ENCODE measurements around the gene NTN5. TPM values are rescaled to one million over a fixed set of nuclear protein-coding genes. Genes with fewer than 3 reads are reported as not detected.
"Not testable (repeated sequence)": the region's sequence is repeated elsewhere in the genome, so short reads cannot be mapped to it uniquely, and the experiment has no call there.

The NTN5 gene
- total RNA-seq, 1 donor from 2014 or later = 0.98 TPM

DNA sequence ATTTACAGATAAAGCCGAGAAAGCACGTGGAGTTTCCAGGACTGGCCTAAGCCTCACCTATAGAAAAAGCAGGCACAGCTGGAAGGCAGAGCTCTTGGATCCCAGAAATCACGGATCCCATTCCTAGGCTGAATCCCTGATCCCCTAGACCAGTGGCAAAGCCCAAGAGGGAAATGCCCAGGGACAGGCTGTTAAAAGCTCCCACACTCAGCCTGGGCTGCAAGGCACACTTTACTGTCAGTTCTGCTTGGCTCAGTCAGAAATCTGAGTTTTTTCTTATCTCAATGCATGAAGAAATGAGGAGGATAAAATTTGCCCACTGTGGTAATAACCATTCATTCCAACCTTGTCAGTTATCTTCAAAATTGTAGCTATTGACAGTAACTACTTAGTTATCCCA lies 15.0 kb upstream of the NTN5 start:
- H3K27ac ChIP-seq = no peak overlapping the region
- H3K9me3 ChIP-seq = no peaks in the 10 kb centered on the region
- no peaks in the 10 kb centered on the region for H3K4me1 ChIP-seq
- H3K4me3 ChIP-seq = no peak overlapping the region
- H3K36me3 ChIP-seq = no peaks in the 10 kb centered on the region
- no peaks in the 10 kb centered on the region for H3K27me3 ChIP-seq
- TF ChIP-seq, protein P1, sequence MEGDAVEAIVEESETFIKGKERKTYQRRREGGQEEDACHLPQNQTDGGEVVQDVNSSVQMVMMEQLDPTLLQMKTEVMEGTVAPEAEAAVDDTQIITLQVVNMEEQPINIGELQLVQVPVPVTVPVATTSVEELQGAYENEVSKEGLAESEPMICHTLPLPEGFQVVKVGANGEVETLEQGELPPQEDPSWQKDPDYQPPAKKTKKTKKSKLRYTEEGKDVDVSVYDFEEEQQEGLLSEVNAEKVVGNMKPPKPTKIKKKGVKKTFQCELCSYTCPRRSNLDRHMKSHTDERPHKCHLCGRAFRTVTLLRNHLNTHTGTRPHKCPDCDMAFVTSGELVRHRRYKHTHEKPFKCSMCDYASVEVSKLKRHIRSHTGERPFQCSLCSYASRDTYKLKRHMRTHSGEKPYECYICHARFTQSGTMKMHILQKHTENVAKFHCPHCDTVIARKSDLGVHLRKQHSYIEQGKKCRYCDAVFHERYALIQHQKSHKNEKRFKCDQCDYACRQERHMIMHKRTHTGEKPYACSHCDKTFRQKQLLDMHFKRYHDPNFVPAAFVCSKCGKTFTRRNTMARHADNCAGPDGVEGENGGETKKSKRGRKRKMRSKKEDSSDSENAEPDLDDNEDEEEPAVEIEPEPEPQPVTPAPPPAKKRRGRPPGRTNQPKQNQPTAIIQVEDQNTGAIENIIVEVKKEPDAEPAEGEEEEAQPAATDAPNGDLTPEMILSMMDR (IDR thresholded peaks at IDR 0.05) = no peak
- no peak for TF ChIP-seq POLR2AphosphoS5 (IDR thresholded peaks at IDR 0.05; ENCODE audit: insufficient read depth in 1 of 2, low read depth in 1 of 2)
- TF ChIP-seq POLR2A (IDR thresholded peaks at IDR 0.05) = no peak
- DNase-seq (ENCODE audit: extremely low spot score in 2 of 2) = no peak
- intact Hi-C loops (cut with DNase I) = no loop called here

DNA sequence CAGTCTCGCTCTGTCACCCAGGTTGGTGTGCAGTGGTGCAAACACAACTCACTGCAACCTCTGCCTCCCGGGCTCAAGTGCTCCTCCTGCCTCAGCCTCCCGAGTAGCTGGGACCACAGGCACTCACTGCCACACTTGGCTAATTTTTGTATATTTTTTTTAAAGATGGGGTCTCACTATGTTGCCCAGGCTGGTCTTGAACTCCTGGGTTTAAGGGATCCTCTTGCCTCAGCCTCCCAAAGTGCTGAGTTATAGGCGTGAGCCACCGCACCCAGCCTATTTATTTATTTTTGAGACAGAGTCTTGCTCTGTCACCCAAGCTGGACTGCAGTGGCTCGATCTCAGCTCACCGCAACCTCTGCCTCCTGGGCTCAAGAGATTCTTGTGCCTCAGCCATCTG lies 13.8 kb upstream of the NTN5 start:
- intact Hi-C loops (cut with DNase I); H3K27me3 ChIP-seq: not testable (repeated sequence)

DNA sequence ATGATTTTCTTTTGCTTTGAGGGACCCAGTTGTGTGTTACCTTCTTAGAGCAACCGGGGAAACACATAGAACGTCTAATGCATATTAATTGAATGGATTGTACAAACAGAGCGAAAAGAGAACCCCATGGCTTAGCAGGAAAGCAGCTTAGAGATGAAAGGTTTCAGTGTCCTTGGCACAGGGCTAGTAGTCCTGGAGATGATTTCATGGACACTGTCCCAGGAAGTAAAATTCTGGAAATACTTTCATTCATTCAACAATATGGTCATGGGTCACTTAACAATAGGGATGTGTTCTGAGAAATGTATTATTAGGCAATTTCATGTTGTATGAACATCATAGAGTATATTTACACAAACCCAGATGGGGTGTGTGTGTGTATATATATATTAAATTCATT lies 13.3 kb upstream of the NTN5 start:
- Histone ChIP-seq H3K27ac (no peak overlapping the region), H3K27me3 (no peaks in the 10 kb centered on the region)

More for the DNA sequence above, 13.8 kb upstream of the NTN5 start:
- DNase-seq (ENCODE audit: extremely low spot score in 2 of 2); H3K27ac ChIP-seq; H3K36me3 ChIP-seq; H3K4me3 ChIP-seq; H3K9me3 ChIP-seq; H3K4me1 ChIP-seq: not testable (repeated sequence)

DNA sequence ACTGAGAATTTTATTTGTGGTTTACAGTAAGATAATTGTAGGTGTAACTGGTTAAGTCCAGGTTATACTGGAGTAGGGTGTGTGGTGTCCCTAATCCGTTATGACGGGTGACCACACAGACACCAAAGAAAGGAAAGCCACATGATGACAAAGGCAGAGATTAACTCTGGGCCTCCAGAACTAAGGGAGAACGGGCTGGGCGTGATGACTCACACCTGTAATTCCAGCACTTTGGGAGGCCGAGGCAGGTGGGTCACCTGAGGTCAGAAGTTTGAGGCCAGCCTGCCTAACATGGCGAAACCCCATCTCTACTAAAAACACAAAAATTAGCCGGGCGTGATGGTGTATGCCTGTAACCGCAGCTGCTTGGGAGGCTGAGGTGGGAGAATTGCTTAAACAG lies 12.8 kb upstream of the NTN5 start:
- no peaks in the 10 kb centered on the region for H3K9me3 ChIP-seq
- no peak overlapping the region for H3K27ac ChIP-seq
- H3K36me3 ChIP-seq = no peaks in the 10 kb centered on the region
- no peaks in the 10 kb centered on the region for H3K4me1 ChIP-seq
- H3K4me3 ChIP-seq = no peak overlapping the region
- no peak for DNase-seq (ENCODE audit: extremely low spot score in 2 of 2)
- no peaks in the 10 kb centered on the region for H3K27me3 ChIP-seq
- TF ChIP-seq, protein P1 (IDR thresholded peaks at IDR 0.05) = no peak
- no peak for TF ChIP-seq POLR2A (IDR thresholded peaks at IDR 0.05)
- TF ChIP-seq POLR2AphosphoS5 (IDR thresholded peaks at IDR 0.05; ENCODE audit: insufficient read depth in 1 of 2, low read depth in 1 of 2) = no peak
- intact Hi-C loops (cut with DNase I) = no loop called here

More for the DNA sequence above, 13.3 kb upstream of the NTN5 start:
- Histone ChIP-seq H3K36me3 (no peaks in the 10 kb centered on the region), H3K4me1 (no peaks in the 10 kb centered on the region), H3K9me3 (no peaks in the 10 kb centered on the region), H3K4me3 (no peak overlapping the region)
- DNase-seq (ENCODE audit: extremely low spot score in 2 of 2) = no peak
- no peak for TF ChIP-seq POLR2A (IDR thresholded peaks at IDR 0.05)
- TF ChIP-seq, protein P1 (IDR thresholded peaks at IDR 0.05) = no peak
- no peak for TF ChIP-seq POLR2AphosphoS5 (IDR thresholded peaks at IDR 0.05; ENCODE audit: insufficient read depth in 1 of 2, low read depth in 1 of 2)
- intact Hi-C loops (cut with DNase I) = no loop called here

DNA sequence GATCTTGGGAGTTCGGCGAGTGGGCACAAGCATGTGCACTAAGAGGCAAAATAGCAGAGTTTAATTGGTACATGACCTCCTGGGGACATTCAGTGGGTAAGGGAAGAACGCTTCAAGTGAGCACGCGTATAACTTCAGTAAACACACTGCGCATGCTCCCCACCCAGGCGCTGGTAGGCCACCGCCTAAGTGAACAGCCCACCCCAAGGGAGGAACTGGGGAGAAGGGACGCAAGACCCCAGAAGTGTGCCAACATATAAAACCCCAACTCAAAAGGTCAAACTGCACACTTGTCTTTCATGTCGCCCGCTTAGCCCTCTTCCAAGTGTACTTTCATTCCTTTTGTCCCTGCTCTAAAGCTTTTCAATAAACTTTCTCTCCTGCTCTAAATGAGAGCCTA lies 10.5 kb upstream of the NTN5 start:
- Histone ChIP-seq H3K9me3 (no peaks in the 10 kb centered on the region), H3K27ac (no peak overlapping the region), H3K27me3 (no peaks in the 10 kb centered on the region), H3K4me1 (no peaks in the 10 kb centered on the region), H3K4me3 (no peak overlapping the region), H3K36me3 (no peaks in the 10 kb centered on the region)
- intact Hi-C loops (cut with DNase I) = no loop called here
- TF ChIP-seq, protein P1 (IDR thresholded peaks at IDR 0.05) = no peak
- DNase-seq (ENCODE audit: extremely low spot score in 2 of 2) = no peak

DNA sequence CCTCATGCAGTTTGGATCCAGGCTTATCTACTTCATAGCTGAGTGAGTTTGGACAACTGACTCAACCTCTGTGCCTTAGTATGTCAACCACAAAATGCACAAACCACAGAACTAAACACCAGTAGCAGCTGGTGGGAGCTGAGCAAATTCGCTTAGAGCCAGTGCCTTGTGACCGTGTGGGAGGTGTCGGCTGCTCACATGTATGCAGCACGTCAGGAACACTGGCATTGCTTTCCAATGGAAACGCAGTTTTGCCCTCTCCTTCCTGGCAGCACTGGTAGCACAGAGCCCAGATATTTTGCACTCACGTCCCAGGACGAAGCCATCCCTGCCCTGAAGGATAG lies 8.3 kb upstream of the NTN5 start:
- no peak overlapping the region for H3K27ac ChIP-seq
- no peak overlapping the region for H3K4me3 ChIP-seq
- H3K27me3 ChIP-seq = no peaks in the 10 kb centered on the region
- no peaks in the 10 kb centered on the region for H3K4me1 ChIP-seq
- H3K36me3 ChIP-seq = no peaks in the 10 kb centered on the region
- no peaks in the 10 kb centered on the region for H3K9me3 ChIP-seq
- intact Hi-C loops (cut with DNase I) = no loop called here
- TF ChIP-seq, protein P1 (IDR thresholded peaks at IDR 0.05) = no peak
- TF ChIP-seq POLR2AphosphoS5 (IDR thresholded peaks at IDR 0.05; ENCODE audit: insufficient read depth in 1 of 2, low read depth in 1 of 2) (no peak), POLR2A (IDR thresholded peaks at IDR 0.05) (no peak)
- DNase-seq (ENCODE audit: extremely low spot score in 2 of 2) = no peak

Data from vagina (tissue), 2 donors.